Uterus (tissue), 4 donors: ENCODE results near the gene P4HB. TPM values are rescaled to one million over a fixed set of nuclear protein-coding genes. Genes with fewer than 3 reads are reported as not detected.

Source experiments
- DNase-seq, 2 donors: peaks; one replicate each; pipeline ENCODE4 v3.0.0-alpha.2; 2019 to 2020
- H3K27ac ChIP-seq, 2 donors: fragments of 200-600 bp; sonication (generic); 1 replicate in 1 of 2; 2 replicates in 1 of 2; pipeline ENCODE4 v1.5.1; 2016 to 2018
- H3K27me3 ChIP-seq, 2 donors: fragments of 200-600 bp; sonication (generic); one replicate each; pipeline ENCODE4 v1.5.1; 2018 to 2019; ENCODE audit warnings: control low read depth in 1 of 2
- H3K36me3 ChIP-seq, 2 donors: fragments of 200-600 bp; sonication (generic); one replicate each; pipeline ENCODE4 v1.5.1; 2019; ENCODE audit warnings: control low read depth in 1 of 2
- H3K4me1 ChIP-seq, 2 donors: fragments of 200-600 bp; sonication (generic); one replicate each; pipeline ENCODE4 v1.5.1; 2018 to 2019; ENCODE audit warnings: control low read depth in 1 of 2
- H3K4me3 ChIP-seq, 2 donors: fragments of 200-600 bp; sonication (generic); 1 replicate in 1 of 2; 2 replicates in 1 of 2; pipeline ENCODE4 v1.5.1; 2018 to 2019; ENCODE audit warnings: mild to moderate bottlenecking in 1 of 2
- H3K9me3 ChIP-seq, 2 donors: fragments of 200-600 bp; sonication (generic); one replicate each; pipeline ENCODE4 v1.5.1; 2019; ENCODE audit warnings: control low read depth in 1 of 2
- POLR2A ChIP-seq, 2 donors: fragments of 450-650 bp; IDR thresholded peaks; one replicate each; pipeline ENCODE4 v1.6.1; 2016; ENCODE audit warnings: antibody characterized with exemption in 2 of 2, mild to moderate bottlenecking in 1 of 2, moderate library complexity in 1 of 2
- intact Hi-C: fragments of 100-400 bp; cut with DNase I; formaldehyde crosslinking; loops from one replicate; pipeline ENCODE4 v1.15.1; 2023; ENCODE audit warnings: low total_unique reads
- total RNA-seq, 4 donors: library from RNA; depleted of rRNA in 3 of 4; stranded (reverse); fragments of >200 nt in 3 of 4; gene quantifications; one replicate each; pipeline versions ENCODE4 v1.1.0 to v1.2.4, GENCODE V29; 2014 to 2023
- TF ChIP-seq, protein P1 (sequence below), 4 experiments: fragments of 200-600 bp in 2 of 4; fragments of 450-650 bp in 2 of 4; sonication (generic) in 2 of 4; IDR thresholded peaks; one replicate each; pipeline ENCODE4 v1.5.1; 2016 to 2019; ENCODE audit warnings: antibody characterized with exemption in 4 of 4, mild to moderate bottlenecking in 2 of 4, moderate library complexity in 1 of 4
- donor health status: DM: yes; HTN: yes; CAD: no.

The P4HB gene
- total RNA-seq, 4 donors from 2014 or later, result 199 to 504 (median 304) TPM

DNA sequence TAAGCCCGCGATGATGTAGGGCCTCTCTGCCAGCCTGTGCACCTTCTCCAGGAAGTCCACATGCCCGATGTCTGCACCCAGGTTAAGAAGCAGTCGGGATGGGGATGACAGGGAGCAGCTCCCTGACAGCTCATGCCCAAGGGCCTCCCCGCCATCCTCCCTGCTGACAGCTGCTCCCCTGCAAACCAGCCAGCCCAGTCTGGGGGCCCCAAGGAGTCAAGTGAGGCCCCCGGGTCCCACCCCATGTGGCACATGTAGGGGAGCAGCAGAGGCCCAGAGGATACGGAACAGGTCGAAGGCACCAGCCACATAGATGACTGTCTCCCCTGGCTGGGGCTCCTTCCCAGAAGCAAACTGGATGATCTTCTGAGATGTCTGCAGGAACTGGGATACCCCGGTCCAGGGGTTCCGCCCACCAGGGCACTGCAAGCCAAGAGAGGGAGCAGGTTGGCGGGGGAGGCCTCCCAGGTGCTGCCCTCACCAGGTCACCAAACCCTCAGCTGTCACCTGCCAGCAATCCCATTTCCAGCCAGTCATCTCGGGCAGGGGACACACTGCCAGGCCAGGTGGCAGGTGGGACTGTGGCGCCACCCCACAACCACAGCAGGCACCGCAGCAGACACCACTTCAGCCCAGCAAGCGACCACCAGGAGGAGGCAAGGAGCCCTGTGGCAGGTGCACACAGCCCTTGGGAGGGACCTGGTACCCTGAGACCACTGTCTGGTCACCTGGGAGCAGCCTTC lies 46.3 kb upstream of the P4HB start:
- Histone ChIP-seq H3K27me3 (no peaks in the 10 kb centered on the region), H3K36me3 (no peaks in the 10 kb centered on the region), H3K9me3 (no peaks in the 10 kb centered on the region), H3K4me1 (peaks cover 0 to 13% of the 10 kb centered on the region in 2 donors), H3K27ac (no peak overlapping the region), H3K4me3 (no peak overlapping the region)
- intact Hi-C loops, result no loop called here
- DNase-seq, result peak in 1 of 2 donors; percentile 15
- TF ChIP-seq, protein P1, sequence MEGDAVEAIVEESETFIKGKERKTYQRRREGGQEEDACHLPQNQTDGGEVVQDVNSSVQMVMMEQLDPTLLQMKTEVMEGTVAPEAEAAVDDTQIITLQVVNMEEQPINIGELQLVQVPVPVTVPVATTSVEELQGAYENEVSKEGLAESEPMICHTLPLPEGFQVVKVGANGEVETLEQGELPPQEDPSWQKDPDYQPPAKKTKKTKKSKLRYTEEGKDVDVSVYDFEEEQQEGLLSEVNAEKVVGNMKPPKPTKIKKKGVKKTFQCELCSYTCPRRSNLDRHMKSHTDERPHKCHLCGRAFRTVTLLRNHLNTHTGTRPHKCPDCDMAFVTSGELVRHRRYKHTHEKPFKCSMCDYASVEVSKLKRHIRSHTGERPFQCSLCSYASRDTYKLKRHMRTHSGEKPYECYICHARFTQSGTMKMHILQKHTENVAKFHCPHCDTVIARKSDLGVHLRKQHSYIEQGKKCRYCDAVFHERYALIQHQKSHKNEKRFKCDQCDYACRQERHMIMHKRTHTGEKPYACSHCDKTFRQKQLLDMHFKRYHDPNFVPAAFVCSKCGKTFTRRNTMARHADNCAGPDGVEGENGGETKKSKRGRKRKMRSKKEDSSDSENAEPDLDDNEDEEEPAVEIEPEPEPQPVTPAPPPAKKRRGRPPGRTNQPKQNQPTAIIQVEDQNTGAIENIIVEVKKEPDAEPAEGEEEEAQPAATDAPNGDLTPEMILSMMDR (IDR thresholded peaks at IDR 0.05), result no peak
- TF ChIP-seq POLR2A (IDR thresholded peaks at IDR 0.05), result no peak

DNA sequence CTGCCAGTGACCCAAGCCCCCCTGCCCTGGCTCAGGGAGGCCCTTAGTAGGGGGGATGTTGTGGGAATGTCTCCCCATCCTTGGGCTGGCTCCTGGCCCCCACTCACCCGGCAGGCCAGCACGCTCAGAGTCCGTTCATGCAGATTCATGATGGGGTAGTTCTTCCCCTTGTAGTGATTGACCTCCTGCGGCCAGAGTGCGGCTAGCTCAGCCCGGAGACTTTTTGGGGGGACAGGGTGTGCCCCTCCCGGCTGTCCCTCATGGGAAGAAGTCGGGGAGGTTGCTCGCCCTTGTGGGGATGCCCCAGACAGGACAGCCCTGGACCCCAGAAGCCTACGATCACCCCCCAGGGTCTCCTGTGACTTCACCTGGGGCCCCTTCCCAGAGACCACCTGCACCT lies 45.7 kb upstream of the P4HB start:
- Histone ChIP-seq H3K27me3 (no peaks in the 10 kb centered on the region), H3K36me3 (no peaks in the 10 kb centered on the region), H3K9me3 (no peaks in the 10 kb centered on the region), H3K4me3 (no peak overlapping the region), H3K27ac (no peak overlapping the region), H3K4me1 (peaks cover 0 to 16% of the 10 kb centered on the region in 2 donors)
- intact Hi-C loops, result no loop called here
- no peak for DNase-seq
- TF ChIP-seq, protein P1 (IDR thresholded peaks at IDR 0.05), result no peak
- no peak for TF ChIP-seq POLR2A (IDR thresholded peaks at IDR 0.05)

DNA sequence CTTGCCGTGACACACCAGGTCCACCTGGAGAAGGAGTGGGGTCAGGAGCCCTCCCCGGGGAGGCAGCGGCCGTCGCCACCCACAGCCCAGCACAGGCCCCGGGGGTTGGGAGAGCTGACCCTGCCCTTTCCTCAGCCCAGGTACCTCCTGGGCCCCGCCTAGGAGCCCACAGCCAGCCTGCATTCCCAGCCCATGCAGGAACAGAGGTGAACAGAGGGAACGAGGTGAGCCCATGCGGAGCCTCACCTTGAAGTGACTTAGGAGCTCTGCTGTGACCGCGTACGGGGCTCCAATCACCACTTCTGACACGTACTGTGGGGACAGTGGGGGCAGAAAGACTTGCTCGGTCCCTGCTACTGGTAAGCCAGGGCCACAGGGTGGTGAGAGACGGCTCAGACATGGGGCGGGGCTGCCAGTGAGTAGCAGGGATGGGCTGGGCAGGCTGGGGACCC lies 45.1 kb upstream of the P4HB start:
- H3K4me1 ChIP-seq, result peaks cover 0 to 16% of the 10 kb centered on the region in 2 donors
- H3K9me3 ChIP-seq, result no peaks in the 10 kb centered on the region
- intact Hi-C loops, result no loop called here
- TF ChIP-seq, protein P1 (IDR thresholded peaks at IDR 0.05), result no peak
- no peak for TF ChIP-seq POLR2A (IDR thresholded peaks at IDR 0.05)
- H3K4me3 ChIP-seq, result no peak overlapping the region
- no peaks in the 10 kb centered on the region for H3K36me3 ChIP-seq
- H3K27ac ChIP-seq, result no peak overlapping the region
- H3K27me3 ChIP-seq, result no peaks in the 10 kb centered on the region
- no peak for DNase-seq

DNA sequence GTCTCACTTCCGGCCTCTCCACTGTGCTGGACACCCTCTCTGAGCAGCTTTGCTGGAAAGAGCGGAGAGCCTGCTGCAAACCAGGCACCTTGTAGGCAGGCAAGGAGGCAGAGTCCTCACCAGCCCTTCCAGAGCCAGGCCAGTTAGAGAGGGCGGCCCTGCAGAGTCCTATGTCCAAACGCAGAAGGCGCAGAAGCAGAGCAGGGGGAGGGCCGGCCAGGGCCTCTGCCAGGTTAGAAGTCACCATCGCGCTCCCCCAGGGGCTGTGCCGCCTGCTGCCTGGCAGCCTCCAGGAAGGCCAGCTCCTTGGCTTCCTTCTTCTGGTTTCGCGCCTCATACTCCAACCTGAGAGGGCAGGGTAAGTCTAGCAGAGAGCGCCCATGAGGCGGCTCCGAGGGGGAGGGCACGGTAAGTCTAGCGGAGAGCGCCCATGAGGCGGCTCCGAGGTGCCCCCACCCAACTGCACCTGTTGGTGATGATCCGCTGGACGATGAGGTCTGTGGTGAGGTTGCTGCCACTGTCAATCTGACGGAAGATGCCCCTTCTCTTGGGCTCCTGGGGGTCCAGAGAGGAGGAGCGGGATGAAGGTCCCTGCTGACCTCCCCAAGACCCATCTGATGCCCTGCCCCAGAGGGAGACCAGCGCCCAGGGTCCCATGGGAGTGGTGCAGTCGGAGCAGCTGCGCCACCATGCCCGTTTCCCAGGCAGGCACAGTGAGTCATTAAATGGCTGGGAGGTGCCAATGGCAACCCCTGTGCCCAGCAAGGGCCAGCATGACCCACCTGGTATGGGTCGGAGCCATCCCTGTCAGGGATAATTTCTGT lies 44.5 kb upstream of the P4HB start:
- H3K4me1 ChIP-seq, result peaks cover 0 to 16% of the 10 kb centered on the region in 2 donors
- DNase-seq, result no peak
- H3K9me3 ChIP-seq, result no peaks in the 10 kb centered on the region
- no peak overlapping the region for H3K27ac ChIP-seq
- no peaks in the 10 kb centered on the region for H3K27me3 ChIP-seq
- H3K36me3 ChIP-seq, result no peaks in the 10 kb centered on the region
- intact Hi-C loops, result no loop called here
- TF ChIP-seq POLR2A (IDR thresholded peaks at IDR 0.05), result no peak
- TF ChIP-seq, protein P1 (IDR thresholded peaks at IDR 0.05), result no peak
- H3K4me3 ChIP-seq, result no peak overlapping the region
